K562 (cell line): ENCODE measurements around the gene MPC2. TPM values are rescaled to one million over a fixed set of nuclear protein-coding genes. Genes with fewer than 3 reads are reported as not detected.
A peak's percentile ranks its signal among the peaks of the same experiment; 100 is the strongest.

Experiments
- ARID4B ChIP-seq: sonication (generic); formaldehyde crosslinking; IDR thresholded peaks from 2 replicates; pipeline ENCODE4 v1.8.0; 2022; ENCODE audit warnings: mild to moderate bottlenecking, missing genetic modification reagents
- CUX1 ChIP-seq: fragments of 200-800 bp; sonication (Bioruptor generic); IDR thresholded peaks from 2 replicates; pipeline ENCODE4 v1.6.1; 2016; ENCODE audit warnings: missing genetic modification characterization, missing compliant biosample characterization
- FOXA3 ChIP-seq, 2 experiments: fragments of 450-650 bp in 1 of 2; sonication (generic) in 1 of 2; formaldehyde crosslinking; IDR thresholded peaks in 1 of 2; conservative IDR thresholded peaks in 1 of 2; 2 replicates each; pipeline versions ENCODE4 v1.4.0 to v1.8.0; 2020 to 2022; ENCODE audit warnings: mild to moderate bottlenecking in 2 of 2, missing genetic modification reagents in 1 of 2
- HEY1 ChIP-seq: fragments of 250-450 bp; sonication (Bioruptor Pico); IDR thresholded peaks from 2 replicates; pipeline ENCODE4 v1.5.0; 2020; ENCODE audit warnings: mild to moderate bottlenecking, moderate library complexity, borderline replicate concordance
- HMGN3 ChIP-seq: IDR thresholded peaks from 2 replicates; pipeline ENCODE4 v1.6.1; 2011; ENCODE audit warnings: borderline replicate concordance, low read depth, mild to moderate bottlenecking, mixed read lengths, low read length; ENCODE audit not compliant: insufficient read length; ENCODE audit errors: extremely low read depth
- MAX ChIP-seq: sonication (generic); formaldehyde crosslinking; IDR thresholded peaks from 2 replicates; pipeline ENCODE4 v1.9.0; 2022; ENCODE audit warnings: mild to moderate bottlenecking, missing genetic modification reagents
- MTA1 ChIP-seq: fragments of 450-650 bp; IDR thresholded peaks from 2 replicates; pipeline ENCODE4 v1.6.1; 2017; ENCODE audit warnings: borderline replicate concordance
- MTA3 ChIP-seq: fragments of 450-650 bp; formaldehyde crosslinking; IDR thresholded peaks from 2 replicates; pipeline ENCODE4 v1.6.1; 2017; ENCODE audit warnings: mild to moderate bottlenecking, borderline replicate concordance
- NFRKB ChIP-seq: fragments of 450-650 bp; IDR thresholded peaks from 2 replicates; pipeline ENCODE4 v1.6.1; 2016; ENCODE audit warnings: low read depth
- POLR2AphosphoS5 ChIP-seq: IDR thresholded peaks from 2 replicates; pipeline ENCODE4 v1.6.1; 2011; ENCODE audit warnings: mild to moderate bottlenecking, low read depth, low read length, moderate library complexity; ENCODE audit not compliant: control insufficient read depth, insufficient read depth
- RBFOX2 ChIP-seq: fragments of 200-400 bp; formaldehyde crosslinking; IDR thresholded peaks from 2 replicates; pipeline ENCODE4 v1.6.1; 2017; ENCODE audit warnings: low read depth, mild to moderate bottlenecking, low read length, moderate library complexity
- RFX7 ChIP-seq: fragments of 250-450 bp; sonication (Bioruptor Pico); IDR thresholded peaks from 2 replicates; pipeline ENCODE4 v1.5.1; 2021; ENCODE audit warnings: mild to moderate bottlenecking
- SAP30 ChIP-seq: fragments of 200-600 bp; sonication (generic); IDR thresholded peaks from 2 replicates; pipeline ENCODE4 v1.6.1; 2012; ENCODE audit warnings: borderline replicate concordance, low read depth, mild to moderate bottlenecking, moderate library complexity, low read length, control low read depth, inconsistent platforms; ENCODE audit not compliant: insufficient read depth, poor library complexity, severe bottlenecking
- TAF7 ChIP-seq: fragments of 450-650 bp; IDR thresholded peaks from 2 replicates; pipeline ENCODE4 v1.6.1; 2016; ENCODE audit warnings: missing genetic modification characterization, missing compliant biosample characterization
- TARDBP ChIP-seq: fragments of 450-650 bp; IDR thresholded peaks from 2 replicates; pipeline ENCODE4 v1.6.1; 2016
- TRIM28 ChIP-seq: fragments of 450-650 bp; IDR thresholded peaks from 2 replicates; pipeline ENCODE4 v1.6.1; 2017
- ZNF644 ChIP-seq: fragments of 200-800 bp; sonication (Bioruptor generic); IDR thresholded peaks from 2 replicates; pipeline ENCODE4 v1.6.1; 2016; ENCODE audit warnings: low read depth, missing genetic modification characterization, missing compliant biosample characterization
- polyA plus RNA-seq, 8 experiments: library from polyadenylated mRNA; depleted of rRNA in 4 of 8; stranded (reverse) in 5 of 8; unstranded in 3 of 8; fragments of >200 nt; fragmentation: Nextera tagmentation in 2 of 8; fragmentation: Illumina TruSeq in 1 of 8; extraction: Ambion mirVana in 2 of 8; extraction: Trizol in 1 of 8; gene quantifications; 2 replicates each; pipeline versions ENCODE4 v1.2.1 to v1.2.3, GENCODE V29; 2011 to 2014; ENCODE audit warnings: inconsistent platforms in 1 of 8, missing spikeins in 1 of 8
- total RNA-seq, 7 experiments: library from RNA; depleted of rRNA in 6 of 7; stranded (reverse); fragments of >200 nt in 6 of 7; fragmentation: Illumina TruSeq in 2 of 7; extraction: Trizol in 2 of 7; gene quantifications; 2 replicates each; pipeline versions ENCODE4 v1.2.1 to v1.2.3, GENCODE V29; 2011 to 2021; ENCODE audit warnings: low replicate concordance in 1 of 7

MPC2 gene
- total and polyA plus RNA-seq, 9 of the 15 experiments (the other 6 are each of a cell fraction or from before 2014, with no cell fraction given): 70.7 to 179 (median 144) TPM

GRCh38 chr1:167936068-167936929, 573 bp downstream of the MPC2 start, which contains the start of gene DCAF6 (continued):
- TF ChIP-seq FOXA3 (CRISPR knock-in tag; conservative IDR thresholded peaks at IDR 0.05 in 1 of 2, IDR thresholded peaks at IDR 0.05 in 1 of 2): no peak
- peak; percentile 58; the same call in 1 of the 2 replicates for TF ChIP-seq TARDBP
- TF ChIP-seq TRIM28: peak; percentile 72
- peak; percentile 99 for TF ChIP-seq NFRKB
- peak; percentile 75 for TF ChIP-seq MAX (CRISPR knock-in tag)
- TF ChIP-seq TAF7 (tag): peak; percentile 77
- TF ChIP-seq CUX1 (CRISPR knock-in tag): no peak
- TF ChIP-seq RBFOX2: peak; percentile 86
- peak; percentile 23; the same call in 1 of the 2 replicates for TF ChIP-seq MTA1
- TF ChIP-seq SAP30: no peak
- peak; percentile 78; the same call in 1 of the 2 replicates for TF ChIP-seq MTA3
- no peak for TF ChIP-seq HEY1
- TF ChIP-seq HMGN3: peak; percentile 95
- TF ChIP-seq ZNF644 (tag): peak; percentile 84
- TF ChIP-seq POLR2AphosphoS5: peak; percentile 94
- TF ChIP-seq RFX7 (CRISPR knock-in tag): no peak
- peak; percentile 15; the same call in 1 of the 2 replicates for TF ChIP-seq ARID4B (CRISPR knock-in tag)
